ENCODE results near the gene FBL.

FBL gene

GRCh38 chr19:39871886-39872866 lies 26.0 kb upstream of the FBL start:
- no peak overlapping the region for H3K27ac Mint-ChIP-seq (ENCODE audit: low read depth)
- no peak overlapping the region for H3K4me3 Mint-ChIP-seq
- H3K27me3 Mint-ChIP-seq, result no peaks in the 10 kb centered on the region
- no peaks in the 10 kb centered on the region for H3K9me3 Mint-ChIP-seq
- H3K4me1 Mint-ChIP-seq, result no peaks in the 10 kb centered on the region
- no peak for ATAC-seq (replicated peaks; ENCODE audit: extremely low read depth, poor library complexity, severe bottlenecking)
- peaks cover 19% of the 10 kb centered on the region for H3K36me3 Mint-ChIP-seq (ENCODE audit: insufficient read depth)
- no peak for DNase-seq (ENCODE audit: low spot score in 2 of 2)

GRCh38 chr19:39871362-39871761 lies 25.2 kb upstream of the FBL start:
- no peak overlapping the region for H3K4me3 Mint-ChIP-seq
- DNase-seq (ENCODE audit: low spot score in 2 of 2), result no peak
- H3K36me3 Mint-ChIP-seq (ENCODE audit: insufficient read depth), result peaks cover 22% of the 10 kb centered on the region
- H3K27me3 Mint-ChIP-seq, result no peaks in the 10 kb centered on the region
- H3K9me3 Mint-ChIP-seq, result no peaks in the 10 kb centered on the region
- no peaks in the 10 kb centered on the region for H3K4me1 Mint-ChIP-seq
- no peak overlapping the region for H3K27ac Mint-ChIP-seq (ENCODE audit: low read depth)
- ATAC-seq (replicated peaks; ENCODE audit: extremely low read depth, poor library complexity, severe bottlenecking), result no peak

GRCh38 chr19:39870171-39870971 lies 24.2 kb upstream of the FBL start:
- H3K9me3 Mint-ChIP-seq, result no peaks in the 10 kb centered on the region
- H3K36me3 Mint-ChIP-seq (ENCODE audit: insufficient read depth), result peaks cover 23% of the 10 kb centered on the region
- DNase-seq (ENCODE audit: low spot score in 2 of 2) (no peak), ATAC-seq (replicated peaks; ENCODE audit: extremely low read depth, poor library complexity, severe bottlenecking) (no peak)
- H3K4me3 Mint-ChIP-seq, result no peak overlapping the region
- H3K27ac Mint-ChIP-seq (ENCODE audit: low read depth), result no peak overlapping the region
- H3K4me1 Mint-ChIP-seq, result no peaks in the 10 kb centered on the region
- H3K27me3 Mint-ChIP-seq, result no peaks in the 10 kb centered on the region

GRCh38 chr19:39867952-39868351 lies 21.8 kb upstream of the FBL start:
- Mint-ChIP-seq H3K36me3 (ENCODE audit: insufficient read depth) (peaks cover 31% of the 10 kb centered on the region), H3K27me3 (no peaks in the 10 kb centered on the region), H3K4me3 (no peak overlapping the region), H3K4me1 (no peaks in the 10 kb centered on the region), H3K9me3 (no peaks in the 10 kb centered on the region), H3K27ac (ENCODE audit: low read depth) (no peak overlapping the region)
- no peak for ATAC-seq (replicated peaks; ENCODE audit: extremely low read depth, poor library complexity, severe bottlenecking)
- no peak for DNase-seq (ENCODE audit: low spot score in 2 of 2)

GRCh38 chr19:39867133-39867532 lies 21.0 kb upstream of the FBL start:
- Mint-ChIP-seq H3K9me3 (no peaks in the 10 kb centered on the region), H3K27me3 (no peaks in the 10 kb centered on the region), H3K36me3 (ENCODE audit: insufficient read depth) (peaks cover 31% of the 10 kb centered on the region), H3K4me1 (no peaks in the 10 kb centered on the region), H3K4me3 (no peak overlapping the region), H3K27ac (ENCODE audit: low read depth) (no peak overlapping the region)
- ATAC-seq (replicated peaks; ENCODE audit: extremely low read depth, poor library complexity, severe bottlenecking) (no peak), DNase-seq (ENCODE audit: low spot score in 2 of 2) (no peak)

- no peak for ATAC-seq (replicated peaks; ENCODE audit: extremely low read depth, poor library complexity, severe bottlenecking)
- Mint-ChIP-seq H3K9me3 (no peaks in the 10 kb centered on the region), H3K4me1 (no peaks in the 10 kb centered on the region), H3K27ac (ENCODE audit: low read depth) (no peak overlapping the region), H3K4me3 (no peak overlapping the region), H3K27me3 (no peaks in the 10 kb centered on the region), H3K36me3 (ENCODE audit: insufficient read depth) (peaks cover 27% of the 10 kb centered on the region)
- no peak for DNase-seq (ENCODE audit: low spot score in 2 of 2)
Observed at GRCh38 chr19:39865953-39866352, 19.8 kb upstream of the FBL start.

GRCh38 chr19:39865186-39865585 lies 19.0 kb upstream of the FBL start:
- Mint-ChIP-seq H3K4me3 (no peak overlapping the region), H3K4me1 (no peaks in the 10 kb centered on the region), H3K27me3 (no peaks in the 10 kb centered on the region), H3K27ac (ENCODE audit: low read depth) (no peak overlapping the region), H3K9me3 (no peaks in the 10 kb centered on the region), H3K36me3 (ENCODE audit: insufficient read depth) (peaks cover 27% of the 10 kb centered on the region)
- DNase-seq (ENCODE audit: low spot score in 2 of 2) (no peak), ATAC-seq (replicated peaks; ENCODE audit: extremely low read depth, poor library complexity, severe bottlenecking) (no peak)

GRCh38 chr19:39864118-39864517 lies 17.9 kb upstream of the FBL start:
- DNase-seq (ENCODE audit: low spot score in 2 of 2) (no peak), ATAC-seq (replicated peaks; ENCODE audit: extremely low read depth, poor library complexity, severe bottlenecking) (no peak)
- Mint-ChIP-seq H3K27me3 (no peaks in the 10 kb centered on the region), H3K36me3 (ENCODE audit: insufficient read depth) (peaks cover 20% of the 10 kb centered on the region), H3K27ac (ENCODE audit: low read depth) (no peak overlapping the region), H3K4me1 (no peaks in the 10 kb centered on the region), H3K4me3 (no peak overlapping the region), H3K9me3 (no peaks in the 10 kb centered on the region)

- no peak for DNase-seq (ENCODE audit: low spot score in 2 of 2)
- Mint-ChIP-seq H3K36me3 (ENCODE audit: insufficient read depth) (peaks cover 1% of the 10 kb centered on the region), H3K4me3 (no peak overlapping the region), H3K9me3 (no peaks in the 10 kb centered on the region), H3K27ac (ENCODE audit: low read depth) (no peak overlapping the region), H3K4me1 (no peaks in the 10 kb centered on the region), H3K27me3 (no peaks in the 10 kb centered on the region)
- no peak for ATAC-seq (replicated peaks; ENCODE audit: extremely low read depth, poor library complexity, severe bottlenecking)
Observed at GRCh38 chr19:39858541-39858940, 12.4 kb upstream of the FBL start.

GRCh38 chr19:39852882-39853281 lies 6.7 kb upstream of the FBL start:
- Mint-ChIP-seq H3K4me1 (no peaks in the 10 kb centered on the region), H3K9me3 (no peaks in the 10 kb centered on the region), H3K4me3 (no peak overlapping the region), H3K27me3 (no peaks in the 10 kb centered on the region), H3K27ac (ENCODE audit: low read depth) (no peak overlapping the region), H3K36me3 (ENCODE audit: insufficient read depth) (no peaks in the 10 kb centered on the region)
- DNase-seq (ENCODE audit: low spot score in 2 of 2) (no peak), ATAC-seq (replicated peaks; ENCODE audit: extremely low read depth, poor library complexity, severe bottlenecking) (no peak)

- Mint-ChIP-seq H3K27ac (ENCODE audit: low read depth) (no peak overlapping the region), H3K9me3 (no peaks in the 10 kb centered on the region), H3K36me3 (ENCODE audit: insufficient read depth) (peaks cover 10% of the 10 kb centered on the region), H3K4me3 (no peak overlapping the region), H3K27me3 (no peaks in the 10 kb centered on the region), H3K4me1 (peaks cover 13% of the 10 kb centered on the region)
- DNase-seq (ENCODE audit: low spot score in 2 of 2), result no peak
- ATAC-seq (replicated peaks; ENCODE audit: extremely low read depth, poor library complexity, severe bottlenecking), result no peak
Observed at GRCh38 chr19:39850892-39851291, 4.7 kb upstream of the FBL start.

- Mint-ChIP-seq H3K36me3 (ENCODE audit: insufficient read depth) (peaks cover 19% of the 10 kb centered on the region), H3K27me3 (no peaks in the 10 kb centered on the region), H3K9me3 (no peaks in the 10 kb centered on the region), H3K4me1 (peaks cover 37% of the 10 kb centered on the region), H3K27ac (ENCODE audit: low read depth) (no peak overlapping the region), H3K4me3 (no peak overlapping the region)
- ATAC-seq (replicated peaks; ENCODE audit: extremely low read depth, poor library complexity, severe bottlenecking), result no peak
- DNase-seq (ENCODE audit: low spot score in 2 of 2), result no peak
Observed at GRCh38 chr19:39848392-39848791, 2.2 kb upstream of the FBL start.

GRCh38 chr19:39847525-39847924 lies 1.3 kb upstream of the FBL start:
- no peaks in the 10 kb centered on the region for H3K27me3 Mint-ChIP-seq
- peaks cover 19% of the 10 kb centered on the region for H3K36me3 Mint-ChIP-seq (ENCODE audit: insufficient read depth)
- no peak for ATAC-seq (replicated peaks; ENCODE audit: extremely low read depth, poor library complexity, severe bottlenecking)
- no peak for DNase-seq (ENCODE audit: low spot score in 2 of 2)
- H3K4me1 Mint-ChIP-seq, result peaks cover 44% of the 10 kb centered on the region
- H3K9me3 Mint-ChIP-seq, result no peaks in the 10 kb centered on the region
- H3K4me3 Mint-ChIP-seq, result peak overlapping the region; percentile 83
- H3K27ac Mint-ChIP-seq (ENCODE audit: low read depth), result peak overlapping the region; percentile 82
